Ectodermal cell (in vitro differentiated cells): ENCODE measurements around the gene KCNJ5. TPM values are rescaled to one million over a fixed set of nuclear protein-coding genes. Genes with fewer than 3 reads are reported as not detected.

Experiments used
- H3K27ac ChIP-seq: 2 replicates; pipeline ENCODE4 v1.7.0; 2013; ENCODE audit warnings: mild to moderate bottlenecking, low read depth, low read length; ENCODE audit not compliant: insufficient read depth, poor library complexity, severe bottlenecking
- H3K27me3 ChIP-seq: 2 replicates; pipeline ENCODE4 v1.7.0; 2013; ENCODE audit warnings: mild to moderate bottlenecking, low read length; ENCODE audit not compliant: insufficient read depth, control insufficient read depth, poor library complexity, severe bottlenecking
- H3K36me3 ChIP-seq: one replicate; pipeline ENCODE4 v1.7.0; 2013; ENCODE audit warnings: low read length; ENCODE audit not compliant: control insufficient read depth, insufficient read depth
- H3K4me1 ChIP-seq: one replicate; pipeline ENCODE4 v1.7.0; 2013; ENCODE audit warnings: low read length; ENCODE audit not compliant: control insufficient read depth, insufficient read depth
- H3K4me3 ChIP-seq: 2 replicates; pipeline ENCODE4 v1.7.0; 2013; ENCODE audit warnings: low read depth, low read length, control low read depth; ENCODE audit not compliant: insufficient read depth
- H3K9me3 ChIP-seq: 2 replicates; pipeline ENCODE4 v1.7.0; 2013; ENCODE audit warnings: mild to moderate bottlenecking, low read length, moderate library complexity; ENCODE audit not compliant: control insufficient read depth
- WGBS, 2 experiments: methylation state at CpG; one replicate each; pipeline ENCODE4 v1.1.7; 2013; ENCODE audit warnings: missing lambda C conversion rate in 2 of 2; 5-methylcytosine and 5-hydroxymethylcytosine counted together
- polyA plus RNA-seq, 4 experiments: library from polyadenylated mRNA; stranded (reverse); fragments of 50-300 nt; gene quantifications; one replicate each; pipeline ENCODE4 v1.2.3, GENCODE V29; 2013

The KCNJ5 gene
- polyA plus RNA-seq (2013, experiment 1 of 4), result 0.09 TPM
- 0.11 TPM for polyA plus RNA-seq (2013, experiment 2 of 4)
- polyA plus RNA-seq (2013, experiment 3 of 4), result 0.21 TPM
- polyA plus RNA-seq (2013, experiment 4 of 4), result 0.20 TPM

DNA sequence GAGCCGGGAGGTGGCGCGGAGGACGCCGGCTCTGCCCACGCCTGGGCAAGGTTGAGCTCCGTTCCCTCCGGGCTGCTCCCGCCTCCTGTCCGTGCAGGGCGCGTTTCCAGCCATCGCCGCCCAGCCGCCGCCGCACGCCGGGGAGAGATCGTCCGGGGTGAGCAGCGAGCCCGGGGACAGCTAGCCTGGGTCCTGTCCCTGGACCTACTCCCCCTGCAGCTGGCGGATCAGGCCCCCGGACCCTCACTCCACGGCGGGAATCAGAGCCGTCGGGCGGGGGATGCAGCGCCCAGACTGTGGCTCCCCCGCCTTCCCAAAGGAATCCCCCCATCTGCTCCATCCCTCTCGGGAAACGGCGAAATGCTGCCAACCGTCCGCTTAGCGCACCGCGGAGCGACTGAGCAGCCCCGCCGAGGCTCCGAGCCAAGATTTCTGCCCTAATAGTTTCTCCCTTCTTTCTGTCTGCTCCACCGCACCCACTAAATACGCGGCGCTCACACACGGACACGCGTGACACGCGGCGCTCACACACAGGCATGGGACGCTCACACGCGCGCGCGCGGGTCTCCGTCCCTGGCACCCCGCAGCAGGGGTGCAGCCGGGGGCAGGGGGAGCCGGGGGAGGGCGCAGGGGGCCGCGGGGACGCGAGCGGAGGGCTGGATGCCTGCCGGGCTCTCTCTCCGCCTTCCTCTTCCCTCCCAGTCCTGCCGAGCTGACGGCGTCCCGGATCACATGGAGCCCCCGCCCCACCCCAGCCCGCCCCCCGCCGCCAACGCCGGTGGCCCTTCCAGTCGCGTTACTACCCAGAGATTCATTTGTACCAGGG, at the start of gene KCNJ5:
KCNJ5 (plus strand) TSS at position 814 of the 826 bp plus-strand sequence. CDS start 19,918 bp downstream, outside the sequence.
- Histone ChIP-seq H3K27ac (no peak within 1 kb of the TSS), H3K27me3 (peaks cover 76% of the 10 kb centered on the region), H3K36me3 (no peaks in the 10 kb centered on the region), H3K4me1 (peaks cover 11% of the 10 kb centered on the region), H3K9me3 (no peaks in the 10 kb centered on the region), H3K4me3 (peak within 1 kb of the TSS; percentile 37)
- WGBS, 2 experiments, result 0% methylated on average over 77 of the region's 85 CpGs

- WGBS, 2 experiments, result 91 to 95% methylated on average over 5 to 6 of the region's 7 CpGs
- no peaks in the 10 kb centered on the region for H3K4me1 ChIP-seq
- H3K27me3 ChIP-seq, result no peaks in the 10 kb centered on the region
- no peak overlapping the region for H3K27ac ChIP-seq
- H3K36me3 ChIP-seq, result no peaks in the 10 kb centered on the region
- H3K4me3 ChIP-seq, result no peak overlapping the region
- no peaks in the 10 kb centered on the region for H3K9me3 ChIP-seq
Observed at GRCh38 chr11:128841461-128842072, 49.6 kb upstream of the KCNJ5 start.

DNA sequence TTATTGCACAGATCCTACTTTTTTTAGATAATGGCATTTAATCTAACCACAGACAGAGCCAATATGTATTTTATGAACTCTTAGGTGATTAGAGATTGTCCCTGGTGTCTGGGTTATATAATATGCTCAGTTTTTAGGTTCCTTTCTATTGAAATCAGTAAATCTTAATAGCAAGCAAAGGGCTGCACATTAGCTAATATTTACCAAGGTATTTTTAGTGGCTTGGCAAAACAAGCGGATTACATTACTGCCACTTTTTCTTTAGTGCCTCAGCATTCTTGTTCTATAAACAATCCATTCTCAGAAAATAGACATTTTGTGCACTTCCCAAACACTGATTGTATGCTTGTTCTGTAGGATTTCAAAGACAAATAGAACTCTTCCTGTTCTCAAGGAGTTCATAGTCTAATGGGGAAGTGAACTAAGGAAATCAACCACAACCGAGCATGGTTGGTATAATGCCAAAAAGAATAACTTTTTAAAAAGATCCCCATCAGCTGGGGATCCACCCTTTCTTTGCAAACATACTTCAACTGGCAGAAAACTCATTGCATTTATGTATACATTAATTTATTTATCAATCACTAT, 47.9 kb upstream of the KCNJ5 start:
- H3K9me3 ChIP-seq, result no peaks in the 10 kb centered on the region
- H3K4me1 ChIP-seq, result no peaks in the 10 kb centered on the region
- WGBS, 2 experiments, result 84 to 98% methylated on average over 2 of the region's 2 CpGs
- no peak overlapping the region for H3K27ac ChIP-seq
- no peaks in the 10 kb centered on the region for H3K36me3 ChIP-seq
- no peak overlapping the region for H3K4me3 ChIP-seq
- no peaks in the 10 kb centered on the region for H3K27me3 ChIP-seq

GRCh38 chr11:128845334-128845780, 45.8 kb upstream of the KCNJ5 start:
- 90 to 96% methylated on average over 2 of the region's 2 CpGs for WGBS, 2 experiments
- Histone ChIP-seq H3K9me3 (no peaks in the 10 kb centered on the region), H3K36me3 (no peaks in the 10 kb centered on the region), H3K27ac (no peak overlapping the region), H3K27me3 (no peaks in the 10 kb centered on the region), H3K4me3 (no peak overlapping the region), H3K4me1 (no peaks in the 10 kb centered on the region)

DNA sequence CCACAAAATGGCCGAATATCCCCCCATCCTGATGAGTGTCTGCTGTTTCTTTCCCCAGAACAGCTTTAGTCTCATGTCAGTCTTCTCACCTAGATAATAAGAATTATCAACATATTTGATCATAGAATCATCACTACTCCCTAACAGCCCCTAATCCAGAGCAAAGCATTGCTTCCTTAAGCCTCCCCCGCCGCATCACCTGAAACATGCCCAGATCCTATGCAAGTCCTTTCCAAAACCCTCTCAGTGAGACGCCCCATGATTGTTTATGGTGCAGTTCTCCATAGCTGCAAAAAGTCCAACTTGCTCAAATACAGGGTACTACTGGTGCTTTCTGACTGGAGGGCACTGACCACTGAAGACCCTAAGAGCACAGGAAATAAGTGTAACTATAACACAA, 44.2 kb upstream of the KCNJ5 start:
- Histone ChIP-seq H3K27ac (no peak overlapping the region), H3K4me3 (no peak overlapping the region), H3K27me3 (no peaks in the 10 kb centered on the region), H3K36me3 (no peaks in the 10 kb centered on the region), H3K4me1 (no peaks in the 10 kb centered on the region), H3K9me3 (no peaks in the 10 kb centered on the region)
- WGBS, 2 experiments, result 94 to 95% methylated on average over 4 of the region's 4 CpGs

DNA sequence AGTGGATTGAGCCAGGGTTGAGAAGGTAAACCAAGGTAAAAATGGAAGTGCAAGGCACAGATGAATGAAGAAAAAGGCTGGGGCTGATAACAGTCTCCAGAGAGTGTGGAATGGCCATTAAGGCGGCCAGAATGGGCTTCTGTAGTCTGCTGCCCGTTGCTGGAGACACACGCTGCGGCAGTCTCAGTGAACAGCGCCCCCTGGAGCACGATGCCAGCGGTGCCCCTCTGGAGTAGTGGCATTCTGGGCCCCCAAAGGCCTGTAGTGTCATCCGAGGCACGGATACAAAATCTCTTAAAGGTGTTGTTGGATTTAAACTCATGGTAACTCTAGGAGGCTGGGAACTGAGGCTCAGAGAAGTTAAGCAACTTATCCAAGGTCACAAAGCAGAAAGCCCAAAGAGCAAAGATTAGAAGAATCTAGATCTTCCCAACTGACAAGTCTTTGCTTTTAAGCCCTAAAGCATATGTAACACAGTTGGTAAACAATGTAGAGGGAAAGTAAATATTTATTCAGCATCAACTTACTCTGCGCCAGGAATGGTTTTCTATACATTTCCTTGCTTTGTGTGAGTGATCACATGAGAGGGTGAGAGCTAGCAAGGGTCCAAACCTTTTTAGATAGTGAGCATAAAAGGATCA, 42.2 kb upstream of the KCNJ5 start:
- Histone ChIP-seq H3K36me3 (no peaks in the 10 kb centered on the region), H3K27me3 (no peaks in the 10 kb centered on the region), H3K4me1 (no peaks in the 10 kb centered on the region), H3K9me3 (no peaks in the 10 kb centered on the region), H3K4me3 (no peak overlapping the region), H3K27ac (no peak overlapping the region)
- 23 to 24% methylated on average over 10 of the region's 10 CpGs for WGBS, 2 experiments

DNA sequence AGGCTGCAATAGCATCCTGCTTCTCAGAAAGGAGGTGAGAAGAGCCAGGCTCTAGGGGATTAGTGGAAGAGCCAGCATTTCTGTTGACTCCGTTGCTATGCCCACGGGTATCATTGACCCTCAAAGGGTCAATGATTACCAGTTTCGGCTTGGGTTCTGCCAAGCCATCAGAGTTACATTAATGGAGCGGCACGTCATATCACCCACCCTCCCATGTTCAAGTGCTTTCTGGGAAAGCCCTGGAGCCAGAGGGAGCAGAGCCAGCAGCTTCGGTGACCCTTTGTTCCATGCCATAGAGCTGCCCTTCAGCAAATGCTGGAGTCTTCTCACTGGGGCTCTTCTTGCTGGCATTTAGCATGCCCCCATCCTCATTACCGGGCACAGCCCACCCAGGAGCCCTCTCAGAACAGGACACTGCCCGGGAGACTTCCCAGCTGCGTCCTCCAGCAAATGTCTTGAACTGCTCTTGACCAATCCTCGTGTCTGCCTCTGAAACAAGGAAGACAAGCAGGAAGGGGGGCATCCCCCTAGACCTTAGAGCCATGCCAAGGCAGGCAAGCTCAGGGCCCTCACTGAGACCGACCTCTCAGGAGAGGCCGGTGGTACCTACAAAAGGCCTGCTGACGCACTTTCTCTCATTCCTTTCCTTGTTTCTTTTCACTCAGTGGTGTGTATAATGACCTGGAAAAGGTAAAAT, 38.7 kb upstream of the KCNJ5 start:
- no peaks in the 10 kb centered on the region for H3K4me1 ChIP-seq
- H3K27me3 ChIP-seq, result no peaks in the 10 kb centered on the region
- 91 to 92% methylated on average over 13 of the region's 13 CpGs for WGBS, 2 experiments
- no peaks in the 10 kb centered on the region for H3K36me3 ChIP-seq
- H3K9me3 ChIP-seq, result no peaks in the 10 kb centered on the region
- H3K27ac ChIP-seq, result no peak overlapping the region
- no peak overlapping the region for H3K4me3 ChIP-seq

- 93 to 94% methylated on average over 5 to 6 of the region's 6 CpGs for WGBS, 2 experiments
- H3K27me3 ChIP-seq, result peaks cover 2% of the 10 kb centered on the region
- H3K9me3 ChIP-seq, result no peaks in the 10 kb centered on the region
- H3K36me3 ChIP-seq, result no peaks in the 10 kb centered on the region
- H3K4me1 ChIP-seq, result no peaks in the 10 kb centered on the region
- no peak overlapping the region for H3K4me3 ChIP-seq
- H3K27ac ChIP-seq, result no peak overlapping the region
Observed at GRCh38 chr11:128853559-128853958, 37.6 kb upstream of the KCNJ5 start.

GRCh38 chr11:128854841-128855240, 36.3 kb upstream of the KCNJ5 start:
- WGBS, 2 experiments, result 88 to 90% methylated on average over 7 of the region's 7 CpGs
- Histone ChIP-seq H3K4me1 (no peaks in the 10 kb centered on the region), H3K9me3 (no peaks in the 10 kb centered on the region), H3K4me3 (no peak overlapping the region), H3K27me3 (peaks cover 13% of the 10 kb centered on the region), H3K27ac (no peak overlapping the region), H3K36me3 (no peaks in the 10 kb centered on the region)
